ENCODE data around the gene LCN15. TPM values are rescaled to one million over a fixed set of nuclear protein-coding genes. Genes with fewer than 3 reads are reported as not detected.

LCN15 gene
- total RNA-seq, 1 donor from 2014 or later = not detected

DNA sequence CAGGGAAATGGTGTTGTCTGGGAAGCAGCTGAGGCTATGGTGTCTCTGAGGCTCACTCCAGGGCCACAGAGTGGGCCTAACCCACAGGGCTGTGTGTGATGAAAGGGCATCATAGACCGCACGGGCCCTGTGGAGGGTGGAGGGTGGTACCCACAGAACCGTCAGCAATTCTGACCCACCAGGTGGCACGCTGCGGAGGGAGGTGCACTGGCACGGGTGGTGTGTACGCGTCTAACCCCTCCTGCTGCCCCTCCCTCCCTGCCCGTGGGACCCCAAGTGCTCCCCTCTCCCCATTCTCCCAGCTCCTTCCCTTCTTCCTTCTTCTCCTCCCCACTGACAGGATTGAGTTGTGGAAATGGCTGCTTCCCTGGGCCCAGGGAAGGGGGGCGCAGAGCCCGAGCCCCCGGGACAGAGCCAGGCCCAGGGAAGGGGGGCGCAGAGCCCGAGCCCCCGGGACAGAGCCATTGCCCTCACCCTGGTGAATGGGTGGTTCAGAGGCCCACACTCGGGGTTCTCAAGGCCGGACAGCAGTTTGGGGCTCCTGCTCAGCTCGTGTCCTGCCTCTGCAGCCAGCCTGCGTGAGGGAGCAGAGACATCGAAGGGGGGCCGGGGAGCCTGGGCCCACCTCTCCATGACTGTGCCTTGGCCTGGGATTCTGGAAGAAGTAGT, 28.4 kb downstream of the LCN15 start:
- no peaks in the 10 kb centered on the region for H3F3A ChIP-seq (ENCODE audit: low read depth)
- no peaks in the 10 kb centered on the region for H4K20me1 ChIP-seq (ENCODE audit: low read depth)
- H3K36me3 ChIP-seq = no peaks in the 10 kb centered on the region
- H3K27ac ChIP-seq = no peak overlapping the region
- Mint-ChIP-seq H3K27ac (no peak overlapping the region), H3K9me3 (no peaks in the 10 kb centered on the region), H3K27me3 (ENCODE audit: insufficient read depth, low read depth) (peaks cover 18% of the 10 kb centered on the region), H3K4me1 (no peaks in the 10 kb centered on the region), H3K4me3 (no peak overlapping the region), H3K36me3 (no peaks in the 10 kb centered on the region)
- no peak for DNase-seq (ENCODE audit: low spot score)
- H3K9ac ChIP-seq = no peak overlapping the region
- H3K27me3 ChIP-seq = no peaks in the 10 kb centered on the region
- H3K9me3 ChIP-seq (ENCODE audit: low read depth) = no peaks in the 10 kb centered on the region
- H3K4me3 ChIP-seq = no peak overlapping the region
- H3K4me1 ChIP-seq = no peaks in the 10 kb centered on the region
- no peak overlapping the region for H3K4me2 ChIP-seq
- H3K79me2 ChIP-seq (ENCODE audit: low read depth) = no peaks in the 10 kb centered on the region
- no peak for TF ChIP-seq EZH2 (IDR thresholded peaks at IDR 0.05)
- TF ChIP-seq, protein P1, sequence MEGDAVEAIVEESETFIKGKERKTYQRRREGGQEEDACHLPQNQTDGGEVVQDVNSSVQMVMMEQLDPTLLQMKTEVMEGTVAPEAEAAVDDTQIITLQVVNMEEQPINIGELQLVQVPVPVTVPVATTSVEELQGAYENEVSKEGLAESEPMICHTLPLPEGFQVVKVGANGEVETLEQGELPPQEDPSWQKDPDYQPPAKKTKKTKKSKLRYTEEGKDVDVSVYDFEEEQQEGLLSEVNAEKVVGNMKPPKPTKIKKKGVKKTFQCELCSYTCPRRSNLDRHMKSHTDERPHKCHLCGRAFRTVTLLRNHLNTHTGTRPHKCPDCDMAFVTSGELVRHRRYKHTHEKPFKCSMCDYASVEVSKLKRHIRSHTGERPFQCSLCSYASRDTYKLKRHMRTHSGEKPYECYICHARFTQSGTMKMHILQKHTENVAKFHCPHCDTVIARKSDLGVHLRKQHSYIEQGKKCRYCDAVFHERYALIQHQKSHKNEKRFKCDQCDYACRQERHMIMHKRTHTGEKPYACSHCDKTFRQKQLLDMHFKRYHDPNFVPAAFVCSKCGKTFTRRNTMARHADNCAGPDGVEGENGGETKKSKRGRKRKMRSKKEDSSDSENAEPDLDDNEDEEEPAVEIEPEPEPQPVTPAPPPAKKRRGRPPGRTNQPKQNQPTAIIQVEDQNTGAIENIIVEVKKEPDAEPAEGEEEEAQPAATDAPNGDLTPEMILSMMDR (IDR thresholded peaks at IDR 0.05) = no peak
- no peak for TF ChIP-seq EZH2phosphoT487 (IDR thresholded peaks at IDR 0.05)
- no peak overlapping the region for H2AFZ ChIP-seq (replicated peaks)

DNA sequence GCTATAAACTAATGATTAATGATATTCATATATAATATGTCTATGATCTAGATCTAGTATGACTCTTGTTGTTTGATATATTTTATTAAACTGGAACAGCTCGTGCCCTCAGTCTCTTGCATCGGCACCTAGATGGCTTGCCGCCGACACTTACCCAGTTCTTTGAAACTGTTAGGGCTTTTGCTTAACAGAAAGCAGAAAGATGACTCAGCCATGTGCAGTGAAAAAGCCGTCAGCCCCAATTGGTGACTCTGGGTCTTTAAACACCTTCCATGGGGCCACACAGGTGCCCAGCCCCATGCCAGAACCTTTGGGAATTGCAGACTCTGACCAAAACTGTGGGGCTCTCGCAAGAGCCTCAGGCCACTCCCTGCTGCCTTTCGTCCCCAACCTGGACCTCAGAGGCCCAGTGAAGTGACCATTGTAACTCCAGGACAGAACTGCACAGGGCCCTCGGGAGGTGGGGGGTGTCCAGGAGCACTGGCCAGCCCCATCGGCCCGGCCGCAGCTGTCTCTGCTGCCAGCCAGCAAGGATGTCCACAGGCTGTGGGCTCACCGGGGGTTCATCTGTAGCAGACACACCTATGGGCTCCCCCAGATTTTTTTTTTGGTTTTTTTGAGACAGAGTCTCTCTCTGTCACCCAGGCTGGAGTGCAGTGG, 29.4 kb downstream of the LCN15 start:
- Mint-ChIP-seq H3K9me3 (no peaks in the 10 kb centered on the region), H3K27ac (no peak overlapping the region), H3K4me1 (no peaks in the 10 kb centered on the region), H3K27me3 (ENCODE audit: insufficient read depth, low read depth) (peaks cover 18% of the 10 kb centered on the region), H3K36me3 (no peaks in the 10 kb centered on the region), H3K4me3 (no peak overlapping the region)
- no peak overlapping the region for H3K4me2 ChIP-seq
- no peak for DNase-seq (ENCODE audit: low spot score)
- no peaks in the 10 kb centered on the region for H4K20me1 ChIP-seq (ENCODE audit: low read depth)
- H3K9me3 ChIP-seq (ENCODE audit: low read depth) = no peaks in the 10 kb centered on the region
- no peak overlapping the region for H3K4me3 ChIP-seq
- no peak overlapping the region for H3K27ac ChIP-seq
- H3K36me3 ChIP-seq = no peaks in the 10 kb centered on the region
- no peaks in the 10 kb centered on the region for H3K4me1 ChIP-seq
- no peaks in the 10 kb centered on the region for H3K27me3 ChIP-seq
- no peaks in the 10 kb centered on the region for H3K79me2 ChIP-seq (ENCODE audit: low read depth)
- H3K9ac ChIP-seq = no peak overlapping the region
- TF ChIP-seq, protein P1 (IDR thresholded peaks at IDR 0.05) = no peak
- no peak for TF ChIP-seq EZH2phosphoT487 (IDR thresholded peaks at IDR 0.05)
- no peak for TF ChIP-seq EZH2 (IDR thresholded peaks at IDR 0.05)
- H3F3A ChIP-seq (ENCODE audit: low read depth) = no peaks in the 10 kb centered on the region
- H2AFZ ChIP-seq (replicated peaks) = no peak overlapping the region

DNA sequence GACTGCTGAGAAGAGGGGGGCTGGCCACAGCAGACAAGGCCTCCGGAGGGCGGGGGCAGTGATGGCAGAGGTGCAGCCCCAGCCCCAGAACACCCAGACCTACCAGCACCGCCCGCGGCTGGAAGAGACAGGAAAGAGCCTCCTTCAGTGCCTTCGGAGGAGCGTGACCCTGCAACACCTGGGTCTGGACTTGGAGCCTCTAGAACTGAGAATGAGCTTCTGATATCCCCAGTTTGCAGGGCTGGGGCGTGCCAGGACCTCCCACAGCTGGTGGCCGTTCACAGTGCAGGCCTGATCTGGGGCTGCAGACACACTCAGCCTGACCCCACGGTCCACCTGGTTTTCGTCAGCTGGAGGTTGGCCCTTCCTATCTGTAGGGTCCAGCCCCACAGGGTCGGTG, 30.7 kb downstream of the LCN15 start:
- Mint-ChIP-seq H3K4me1 (peaks cover 4% of the 10 kb centered on the region), H3K9me3 (no peaks in the 10 kb centered on the region), H3K27ac (no peak overlapping the region)

More for the DNA sequence above, 30.7 kb downstream of the LCN15 start:
- H4K20me1 ChIP-seq (ENCODE audit: low read depth) = no peaks in the 10 kb centered on the region
- peaks cover 15% of the 10 kb centered on the region for H3K27me3 Mint-ChIP-seq (ENCODE audit: insufficient read depth, low read depth)
- no peaks in the 10 kb centered on the region for H3K36me3 Mint-ChIP-seq
- no peak overlapping the region for H3K27ac ChIP-seq
- no peaks in the 10 kb centered on the region for H3K9me3 ChIP-seq (ENCODE audit: low read depth)
- TF ChIP-seq EZH2phosphoT487 (IDR thresholded peaks at IDR 0.05) (no peak), EZH2 (IDR thresholded peaks at IDR 0.05) (no peak)
- TF ChIP-seq, protein P1 (IDR thresholded peaks at IDR 0.05) = no peak
- H3K36me3 ChIP-seq = no peaks in the 10 kb centered on the region
- H3K9ac ChIP-seq = no peak overlapping the region
- H3K79me2 ChIP-seq (ENCODE audit: low read depth) = peaks cover 7% of the 10 kb centered on the region
- no peak overlapping the region for H3K4me3 Mint-ChIP-seq
- no peaks in the 10 kb centered on the region for H3K4me1 ChIP-seq
- H3K4me2 ChIP-seq = no peak overlapping the region
- peaks cover 6% of the 10 kb centered on the region for H3F3A ChIP-seq (ENCODE audit: low read depth)
- H2AFZ ChIP-seq (replicated peaks) = no peak overlapping the region
- no peak overlapping the region for H3K4me3 ChIP-seq
- no peak for DNase-seq (ENCODE audit: low spot score)
- H3K27me3 ChIP-seq = peaks cover 12% of the 10 kb centered on the region
